ENCODE data around the gene EHMT1. TPM values are rescaled to one million over a fixed set of nuclear protein-coding genes. Genes with fewer than 3 reads are reported as not detected.

The EHMT1 gene
- total and polyA plus RNA-seq, 2 experiments from 2014 or later = 162 to 177 TPM

DNA sequence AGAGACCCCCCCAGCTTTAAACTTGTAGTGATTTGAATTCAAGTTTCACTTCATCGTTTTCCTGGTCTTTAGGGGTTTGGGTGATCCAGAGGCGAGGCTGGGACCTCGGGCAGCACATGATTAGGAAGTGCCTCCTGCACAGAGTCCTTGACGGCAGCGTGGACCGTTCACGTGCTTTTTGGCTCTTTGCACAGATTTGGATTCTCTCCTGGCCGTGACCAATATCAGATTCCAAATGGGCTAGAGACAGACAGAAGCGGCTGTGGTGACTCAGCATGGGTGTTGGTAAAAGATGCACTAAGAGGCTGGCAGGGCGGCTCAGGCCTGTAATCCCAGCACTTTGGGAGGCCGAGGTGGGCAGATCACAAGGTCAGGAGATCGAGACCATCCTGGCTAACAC lies 141.6 kb downstream of the EHMT1 start:
- Histone ChIP-seq H2AFZ (no peak overlapping the region), H3K79me2 (replicated peaks; ENCODE audit: insufficient read depth) (peaks cover 45% of the 10 kb centered on the region), H3K27me3 (ENCODE audit: insufficient read depth) (no peaks in the 10 kb centered on the region), H3K4me2 (no peak overlapping the region), H3K4me3 (no peak overlapping the region), H3K36me3 (ENCODE audit: insufficient read depth) (peaks cover 34% of the 10 kb centered on the region), H3K9me2 (ENCODE audit: insufficient read depth) (no peaks in the 10 kb centered on the region), H4K20me1 (replicated peaks; ENCODE audit: insufficient read depth) (peaks cover 12% of the 10 kb centered on the region), H3K4me1 (ENCODE audit: insufficient read depth) (no peaks in the 10 kb centered on the region), H3K27ac (ENCODE audit: low read depth) (0 out of 2 replicates have a peak overlapping the region, but pooled peaks have one; percentile 50), H3F3A (replicated peaks; ENCODE audit: low read depth) (0 out of 2 replicates have a peak, but pooled peaks cover 3% of the 10 kb centered on the region)
- Mint-ChIP-seq H3K36me3 (ENCODE audit: low read depth) (peaks cover 83% of the 10 kb centered on the region), H3K27me3 (ENCODE audit: insufficient read depth, low read depth, poor library complexity) (peaks cover 6% of the 10 kb centered on the region), H3K9me3 (no peaks in the 10 kb centered on the region), H3K4me3 (no peak overlapping the region), H3K4me1 (peaks cover 15% of the 10 kb centered on the region), H3K27ac (peak overlapping the region; percentile 81)
- DNase-seq (ENCODE audit: low spot score) = no peak
- TF ChIP-seq, protein P1, sequence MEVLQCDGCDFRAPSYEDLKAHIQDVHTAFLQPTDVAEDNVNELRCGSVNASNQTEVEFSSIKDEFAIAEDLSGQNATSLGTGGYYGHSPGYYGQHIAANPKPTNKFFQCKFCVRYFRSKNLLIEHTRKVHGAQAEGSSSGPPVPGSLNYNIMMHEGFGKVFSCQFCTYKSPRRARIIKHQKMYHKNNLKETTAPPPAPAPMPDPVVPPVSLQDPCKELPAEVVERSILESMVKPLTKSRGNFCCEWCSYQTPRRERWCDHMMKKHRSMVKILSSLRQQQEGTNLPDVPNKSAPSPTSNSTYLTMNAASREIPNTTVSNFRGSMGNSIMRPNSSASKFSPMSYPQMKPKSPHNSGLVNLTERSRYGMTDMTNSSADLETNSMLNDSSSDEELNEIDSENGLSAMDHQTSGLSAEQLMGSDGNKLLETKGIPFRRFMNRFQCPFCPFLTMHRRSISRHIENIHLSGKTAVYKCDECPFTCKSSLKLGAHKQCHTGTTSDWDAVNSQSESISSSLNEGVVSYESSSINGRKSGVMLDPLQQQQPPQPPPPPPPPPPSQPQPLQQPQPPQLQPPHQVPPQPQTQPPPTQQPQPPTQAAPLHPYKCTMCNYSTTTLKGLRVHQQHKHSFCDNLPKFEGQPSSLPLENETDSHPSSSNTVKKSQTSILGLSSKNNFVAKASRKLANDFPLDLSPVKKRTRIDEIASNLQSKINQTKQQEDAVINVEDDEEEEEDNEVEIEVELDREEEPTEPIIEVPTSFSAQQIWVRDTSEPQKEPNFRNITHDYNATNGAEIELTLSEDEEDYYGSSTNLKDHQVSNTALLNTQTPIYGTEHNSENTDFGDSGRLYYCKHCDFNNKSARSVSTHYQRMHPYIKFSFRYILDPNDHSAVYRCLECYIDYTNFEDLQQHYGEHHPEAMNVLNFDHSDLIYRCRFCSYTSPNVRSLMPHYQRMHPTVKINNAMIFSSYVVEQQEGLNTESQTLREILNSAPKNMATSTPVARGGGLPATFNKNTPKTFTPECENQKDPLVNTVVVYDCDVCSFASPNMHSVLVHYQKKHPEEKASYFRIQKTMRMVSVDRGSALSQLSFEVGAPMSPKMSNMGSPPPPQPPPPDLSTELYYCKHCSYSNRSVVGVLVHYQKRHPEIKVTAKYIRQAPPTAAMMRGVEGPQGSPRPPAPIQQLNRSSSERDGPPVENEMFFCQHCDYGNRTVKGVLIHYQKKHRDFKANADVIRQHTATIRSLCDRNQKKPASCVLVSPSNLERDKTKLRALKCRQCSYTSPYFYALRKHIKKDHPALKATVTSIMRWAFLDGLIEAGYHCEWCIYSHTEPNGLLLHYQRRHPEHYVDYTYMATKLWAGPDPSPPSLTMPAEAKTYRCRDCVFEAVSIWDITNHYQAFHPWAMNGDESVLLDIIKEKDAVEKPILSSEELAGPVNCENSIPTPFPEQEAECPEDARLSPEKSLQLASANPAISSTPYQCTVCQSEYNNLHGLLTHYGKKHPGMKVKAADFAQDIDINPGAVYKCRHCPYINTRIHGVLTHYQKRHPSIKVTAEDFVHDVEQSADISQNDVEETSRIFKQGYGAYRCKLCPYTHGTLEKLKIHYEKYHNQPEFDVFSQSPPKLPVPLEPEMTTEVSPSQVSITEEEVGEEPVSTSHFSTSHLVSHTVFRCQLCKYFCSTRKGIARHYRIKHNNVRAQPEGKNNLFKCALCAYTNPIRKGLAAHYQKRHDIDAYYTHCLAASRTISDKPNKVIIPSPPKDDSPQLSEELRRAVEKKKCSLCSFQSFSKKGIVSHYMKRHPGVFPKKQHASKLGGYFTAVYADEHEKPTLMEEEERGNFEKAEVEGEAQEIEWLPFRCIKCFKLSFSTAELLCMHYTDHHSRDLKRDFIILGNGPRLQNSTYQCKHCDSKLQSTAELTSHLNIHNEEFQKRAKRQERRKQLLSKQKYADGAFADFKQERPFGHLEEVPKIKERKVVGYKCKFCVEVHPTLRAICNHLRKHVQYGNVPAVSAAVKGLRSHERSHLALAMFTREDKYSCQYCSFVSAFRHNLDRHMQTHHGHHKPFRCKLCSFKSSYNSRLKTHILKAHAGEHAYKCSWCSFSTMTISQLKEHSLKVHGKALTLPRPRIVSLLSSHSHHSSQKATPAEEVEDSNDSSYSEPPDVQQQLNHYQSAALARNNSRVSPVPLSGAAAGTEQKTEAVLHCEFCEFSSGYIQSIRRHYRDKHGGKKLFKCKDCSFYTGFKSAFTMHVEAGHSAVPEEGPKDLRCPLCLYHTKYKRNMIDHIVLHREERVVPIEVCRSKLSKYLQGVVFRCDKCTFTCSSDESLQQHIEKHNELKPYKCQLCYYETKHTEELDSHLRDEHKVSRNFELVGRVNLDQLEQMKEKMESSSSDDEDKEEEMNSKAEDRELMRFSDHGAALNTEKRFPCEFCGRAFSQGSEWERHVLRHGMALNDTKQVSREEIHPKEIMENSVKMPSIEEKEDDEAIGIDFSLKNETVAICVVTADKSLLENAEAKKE (CRISPR knock-in tag; IDR thresholded peaks at IDR 0.05) = no peak
- TF ChIP-seq EZH2 (IDR thresholded peaks at IDR 0.05; ENCODE audit: low read depth, unreplicated experiment) (no peak), POLR2AphosphoS5 (IDR thresholded peaks at IDR 0.05; ENCODE audit: low read depth) (no peak), CREB1 (CRISPR knock-in tag; IDR thresholded peaks at IDR 0.05; ENCODE audit: low read depth) (no peak), ZNF331 (CRISPR knock-in tag; IDR thresholded peaks at IDR 0.05; ENCODE audit: low read depth) (no peak), ZNF114 (CRISPR knock-in tag; IDR thresholded peaks at IDR 0.05) (no peak), NANOG (IDR thresholded peaks at IDR 0.05; ENCODE audit: borderline replicate concordance) (no peak), EZH2phosphoT487 (IDR thresholded peaks at IDR 0.05; ENCODE audit: unreplicated experiment) (no peak), JUNB (IDR thresholded peaks at IDR 0.05; ENCODE audit: unreplicated experiment) (no peak), STAT1 (IDR thresholded peaks at IDR 0.05; ENCODE audit: unreplicated experiment) (no peak)
- TF ChIP-seq, protein P2, sequence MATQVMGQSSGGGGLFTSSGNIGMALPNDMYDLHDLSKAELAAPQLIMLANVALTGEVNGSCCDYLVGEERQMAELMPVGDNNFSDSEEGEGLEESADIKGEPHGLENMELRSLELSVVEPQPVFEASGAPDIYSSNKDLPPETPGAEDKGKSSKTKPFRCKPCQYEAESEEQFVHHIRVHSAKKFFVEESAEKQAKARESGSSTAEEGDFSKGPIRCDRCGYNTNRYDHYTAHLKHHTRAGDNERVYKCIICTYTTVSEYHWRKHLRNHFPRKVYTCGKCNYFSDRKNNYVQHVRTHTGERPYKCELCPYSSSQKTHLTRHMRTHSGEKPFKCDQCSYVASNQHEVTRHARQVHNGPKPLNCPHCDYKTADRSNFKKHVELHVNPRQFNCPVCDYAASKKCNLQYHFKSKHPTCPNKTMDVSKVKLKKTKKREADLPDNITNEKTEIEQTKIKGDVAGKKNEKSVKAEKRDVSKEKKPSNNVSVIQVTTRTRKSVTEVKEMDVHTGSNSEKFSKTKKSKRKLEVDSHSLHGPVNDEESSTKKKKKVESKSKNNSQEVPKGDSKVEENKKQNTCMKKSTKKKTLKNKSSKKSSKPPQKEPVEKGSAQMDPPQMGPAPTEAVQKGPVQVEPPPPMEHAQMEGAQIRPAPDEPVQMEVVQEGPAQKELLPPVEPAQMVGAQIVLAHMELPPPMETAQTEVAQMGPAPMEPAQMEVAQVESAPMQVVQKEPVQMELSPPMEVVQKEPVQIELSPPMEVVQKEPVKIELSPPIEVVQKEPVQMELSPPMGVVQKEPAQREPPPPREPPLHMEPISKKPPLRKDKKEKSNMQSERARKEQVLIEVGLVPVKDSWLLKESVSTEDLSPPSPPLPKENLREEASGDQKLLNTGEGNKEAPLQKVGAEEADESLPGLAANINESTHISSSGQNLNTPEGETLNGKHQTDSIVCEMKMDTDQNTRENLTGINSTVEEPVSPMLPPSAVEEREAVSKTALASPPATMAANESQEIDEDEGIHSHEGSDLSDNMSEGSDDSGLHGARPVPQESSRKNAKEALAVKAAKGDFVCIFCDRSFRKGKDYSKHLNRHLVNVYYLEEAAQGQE (IDR thresholded peaks at IDR 0.05; ENCODE audit: unreplicated experiment) = no peak
- TF ChIP-seq, protein P3, sequence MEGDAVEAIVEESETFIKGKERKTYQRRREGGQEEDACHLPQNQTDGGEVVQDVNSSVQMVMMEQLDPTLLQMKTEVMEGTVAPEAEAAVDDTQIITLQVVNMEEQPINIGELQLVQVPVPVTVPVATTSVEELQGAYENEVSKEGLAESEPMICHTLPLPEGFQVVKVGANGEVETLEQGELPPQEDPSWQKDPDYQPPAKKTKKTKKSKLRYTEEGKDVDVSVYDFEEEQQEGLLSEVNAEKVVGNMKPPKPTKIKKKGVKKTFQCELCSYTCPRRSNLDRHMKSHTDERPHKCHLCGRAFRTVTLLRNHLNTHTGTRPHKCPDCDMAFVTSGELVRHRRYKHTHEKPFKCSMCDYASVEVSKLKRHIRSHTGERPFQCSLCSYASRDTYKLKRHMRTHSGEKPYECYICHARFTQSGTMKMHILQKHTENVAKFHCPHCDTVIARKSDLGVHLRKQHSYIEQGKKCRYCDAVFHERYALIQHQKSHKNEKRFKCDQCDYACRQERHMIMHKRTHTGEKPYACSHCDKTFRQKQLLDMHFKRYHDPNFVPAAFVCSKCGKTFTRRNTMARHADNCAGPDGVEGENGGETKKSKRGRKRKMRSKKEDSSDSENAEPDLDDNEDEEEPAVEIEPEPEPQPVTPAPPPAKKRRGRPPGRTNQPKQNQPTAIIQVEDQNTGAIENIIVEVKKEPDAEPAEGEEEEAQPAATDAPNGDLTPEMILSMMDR (conservative IDR thresholded peaks at IDR 0.05; ENCODE audit: low read depth in 2 of 2) = no peak
- TF ChIP-seq, protein P4, sequence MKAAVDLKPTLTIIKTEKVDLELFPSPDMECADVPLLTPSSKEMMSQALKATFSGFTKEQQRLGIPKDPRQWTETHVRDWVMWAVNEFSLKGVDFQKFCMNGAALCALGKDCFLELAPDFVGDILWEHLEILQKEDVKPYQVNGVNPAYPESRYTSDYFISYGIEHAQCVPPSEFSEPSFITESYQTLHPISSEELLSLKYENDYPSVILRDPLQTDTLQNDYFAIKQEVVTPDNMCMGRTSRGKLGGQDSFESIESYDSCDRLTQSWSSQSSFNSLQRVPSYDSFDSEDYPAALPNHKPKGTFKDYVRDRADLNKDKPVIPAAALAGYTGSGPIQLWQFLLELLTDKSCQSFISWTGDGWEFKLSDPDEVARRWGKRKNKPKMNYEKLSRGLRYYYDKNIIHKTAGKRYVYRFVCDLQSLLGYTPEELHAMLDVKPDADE (IDR thresholded peaks at IDR 0.05) = no peak
- no peak for ATAC-seq
